NCI-H1048 (cell line): ENCODE measurements around the gene EEF1G.

Source experiments
- DNase-seq: peaks from one replicate; lab custom pipeline; 2025; lab: John Stamatoyannopoulos, UW

The EEF1G gene

DNA sequence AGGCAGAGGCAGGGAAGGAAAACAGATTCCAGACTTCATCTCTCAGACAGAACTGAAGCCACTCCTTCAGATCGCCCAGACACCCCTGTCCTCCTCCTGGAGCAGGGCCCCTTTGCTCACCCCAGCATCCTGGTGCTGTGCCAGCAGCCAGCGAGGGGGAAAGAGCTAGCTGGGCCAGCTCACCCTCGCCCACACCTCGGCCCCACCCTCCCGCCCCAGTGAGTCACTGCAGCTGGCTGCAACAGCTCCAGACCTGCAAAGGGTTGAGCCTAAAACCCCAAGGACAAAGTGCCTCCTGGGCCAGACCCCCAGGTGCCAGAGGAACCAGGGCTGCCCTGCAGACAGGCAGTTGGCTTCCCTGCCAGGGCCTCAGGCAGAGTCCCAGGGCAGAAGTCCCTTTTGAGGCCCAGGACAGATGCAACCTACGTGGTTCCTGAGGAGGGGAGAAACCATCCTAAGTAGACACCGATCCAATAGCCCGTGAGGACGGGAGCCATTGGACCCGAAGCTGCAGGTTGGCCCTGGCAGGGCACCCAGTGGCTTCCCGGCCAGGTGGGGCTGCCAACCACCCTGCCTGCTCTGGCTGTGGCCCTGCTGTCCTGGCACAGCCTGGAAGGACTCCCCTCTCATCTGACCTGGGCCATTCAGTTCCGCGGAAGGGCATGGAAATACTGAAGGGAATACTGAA is 34.3 kb downstream of the EEF1G start:
- no peak for DNase-seq

DNA sequence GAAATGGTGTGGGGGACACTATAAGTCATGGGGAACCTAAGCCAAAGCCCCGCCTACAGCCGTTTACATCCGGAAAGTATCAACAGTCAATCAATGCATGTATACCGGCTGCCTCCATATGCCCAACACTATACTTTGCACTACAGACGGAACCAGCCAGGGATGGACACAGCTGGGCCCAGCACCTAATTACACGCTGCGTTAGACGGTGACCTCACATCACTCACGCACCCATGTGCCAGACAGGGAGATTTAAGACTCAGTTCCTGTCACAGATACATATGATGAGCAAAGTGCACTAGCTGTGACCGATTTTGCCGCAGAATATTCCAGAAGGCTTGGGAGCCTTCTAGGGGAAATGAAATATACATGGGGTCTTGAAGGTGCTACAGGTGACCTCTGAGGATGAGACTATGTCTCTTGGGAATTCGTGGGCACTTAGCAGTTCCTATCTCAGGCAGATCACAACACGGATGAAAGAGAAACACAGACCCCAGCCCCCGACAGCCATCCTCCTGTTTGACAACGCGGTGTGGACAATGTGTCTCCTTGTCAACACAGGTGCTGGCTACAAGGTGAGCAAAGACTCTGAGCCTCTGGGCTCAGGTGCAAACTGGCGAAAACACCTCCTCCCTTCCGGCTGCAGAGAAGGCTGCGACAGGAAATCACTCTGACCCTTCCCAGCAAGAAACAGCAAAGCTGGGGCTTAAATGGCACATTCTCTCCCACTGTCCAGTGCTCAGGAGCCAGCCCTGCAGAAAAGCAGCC is 35.0 kb downstream of the EEF1G start:
- no peak for DNase-seq

DNA sequence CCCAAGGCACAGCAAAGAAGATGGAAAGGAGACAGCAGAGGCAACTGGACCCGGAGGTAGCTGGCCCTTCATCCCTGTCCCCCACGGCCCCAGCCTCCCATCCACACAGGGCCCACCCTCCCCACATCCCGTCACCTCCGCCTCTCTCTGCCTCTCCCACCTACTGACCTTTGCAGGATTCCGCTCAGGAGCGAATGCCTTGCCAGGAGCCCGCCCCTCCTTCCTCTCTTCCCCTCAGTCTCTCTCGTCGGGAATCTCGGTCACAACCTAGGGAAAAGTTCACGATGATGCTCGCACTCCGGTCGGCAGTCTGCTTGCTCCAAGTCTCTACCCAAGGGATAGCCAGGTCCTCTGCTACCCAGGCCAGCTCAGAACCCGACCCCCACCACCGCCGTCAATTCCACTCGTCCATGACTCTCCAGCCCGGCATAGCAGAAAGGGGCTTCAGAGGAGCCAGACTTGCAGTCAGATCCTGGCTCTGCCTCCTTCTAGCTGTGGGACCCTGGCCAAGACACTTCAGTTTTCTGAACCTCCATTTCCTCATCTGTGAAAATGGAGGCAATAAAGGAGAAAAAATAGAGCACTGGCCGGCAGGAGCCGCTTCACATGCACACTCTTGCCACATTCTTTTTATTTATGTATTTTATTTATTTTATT is 37.3 kb downstream of the EEF1G start:
- DNase-seq, result no peak

DNA sequence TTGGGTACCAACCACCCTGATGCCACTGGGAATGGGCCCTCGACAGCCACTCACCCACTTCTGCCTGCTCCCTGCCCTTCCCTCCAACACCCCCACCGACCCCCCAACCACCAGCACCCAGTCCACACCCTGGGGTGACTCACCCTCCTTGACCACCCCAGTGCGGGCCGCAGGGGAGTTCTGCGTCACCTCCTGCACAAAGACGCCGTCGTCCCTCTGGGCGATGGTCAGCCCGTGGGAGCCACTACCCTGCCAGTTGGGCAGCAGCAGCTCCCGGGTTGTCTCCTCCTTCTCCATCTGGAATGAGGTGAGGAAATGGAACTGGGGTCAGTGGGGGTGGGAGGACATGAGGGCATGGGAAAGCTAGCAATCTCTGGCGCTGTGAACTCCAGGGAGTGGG is 37.9 kb downstream of the EEF1G start:
- DNase-seq, result no peak

DNA sequence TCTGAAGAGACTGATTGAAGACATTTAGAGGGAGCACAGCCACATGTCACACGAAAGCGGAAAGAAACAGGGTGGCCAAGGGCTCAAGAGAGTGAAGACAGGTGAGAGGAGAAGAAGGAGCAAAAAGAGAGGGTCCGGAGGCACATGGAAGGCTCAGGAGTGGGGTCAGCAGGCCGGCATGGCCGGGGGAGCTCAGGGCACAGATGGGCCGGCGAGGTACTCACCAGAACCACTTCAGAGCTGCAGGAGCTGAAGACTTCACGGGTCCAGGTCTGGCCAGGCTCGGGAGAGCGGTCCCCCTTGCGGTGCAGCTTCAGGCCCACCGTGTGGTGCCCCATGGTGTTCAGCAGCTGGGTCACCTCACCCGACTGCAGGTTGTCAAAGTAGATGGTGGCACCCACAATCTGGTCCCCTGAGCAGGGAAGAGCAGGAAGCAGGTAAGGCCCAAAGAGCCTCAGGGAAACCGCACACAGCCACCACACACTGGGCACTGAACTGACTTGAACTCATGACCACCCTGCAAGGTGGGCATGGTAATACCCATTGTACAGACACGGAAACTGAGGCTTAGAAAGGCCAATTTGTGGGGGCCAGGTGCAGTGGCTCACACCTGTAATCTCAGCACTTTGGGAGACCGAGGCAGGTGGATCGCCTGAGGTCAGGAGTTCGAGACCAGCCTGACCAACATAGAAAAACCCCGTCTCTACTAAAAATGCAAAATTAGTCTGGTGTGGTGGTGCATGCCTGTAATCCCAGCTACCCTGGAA is 38.7 kb downstream of the EEF1G start:
- DNase-seq, result no peak

DNA sequence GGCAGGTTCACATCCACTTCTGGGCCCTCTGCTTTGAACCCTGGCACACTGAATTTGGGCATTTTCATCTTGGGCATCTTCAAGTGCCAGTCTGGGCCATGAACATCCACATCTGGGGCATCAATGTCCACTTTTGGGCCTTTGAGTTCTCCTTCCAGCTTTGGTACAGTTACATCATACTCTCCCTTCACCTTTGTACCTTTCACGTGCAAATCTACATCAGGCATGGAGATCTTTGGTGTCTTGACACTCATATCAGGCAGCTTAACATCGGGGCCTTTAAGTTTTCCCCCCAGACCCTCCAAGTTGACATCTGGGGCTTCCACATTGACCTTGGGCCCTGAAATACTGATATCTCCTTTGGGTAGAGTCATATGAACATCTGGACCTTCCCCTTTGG is 41.6 kb downstream of the EEF1G start:
- DNase-seq, result no peak

DNA sequence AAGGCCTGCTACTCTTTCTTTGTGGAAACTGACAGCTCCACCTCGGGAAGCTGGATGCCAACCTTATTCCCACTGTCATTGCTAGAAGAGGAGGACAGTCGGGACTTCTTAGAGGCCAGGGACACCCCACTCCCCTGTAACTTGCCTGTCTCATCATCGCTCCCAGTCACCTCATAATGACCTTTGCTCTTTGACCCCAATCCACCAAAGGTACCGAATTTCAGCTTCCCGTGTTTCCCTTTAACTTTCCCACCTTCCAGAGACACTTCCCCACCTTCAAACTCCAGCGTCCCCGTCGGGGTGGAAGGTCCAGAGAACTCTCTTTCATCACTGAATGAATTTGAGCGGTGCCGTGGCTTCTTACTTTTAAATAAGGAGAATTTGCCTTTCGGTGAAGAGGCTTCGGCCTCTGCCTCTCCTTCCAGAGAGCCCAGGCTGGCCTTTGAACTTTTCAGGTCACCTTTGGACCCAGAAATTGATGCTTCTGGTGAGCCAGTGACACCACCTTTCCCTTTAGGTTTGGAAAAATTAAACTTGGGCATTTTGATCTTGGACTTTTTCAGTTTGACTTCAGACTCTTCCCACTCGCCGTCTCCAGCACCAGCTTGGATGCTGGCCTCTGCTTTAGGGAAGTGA is 56.8 kb downstream of the EEF1G start:
- no peak for DNase-seq

DNA sequence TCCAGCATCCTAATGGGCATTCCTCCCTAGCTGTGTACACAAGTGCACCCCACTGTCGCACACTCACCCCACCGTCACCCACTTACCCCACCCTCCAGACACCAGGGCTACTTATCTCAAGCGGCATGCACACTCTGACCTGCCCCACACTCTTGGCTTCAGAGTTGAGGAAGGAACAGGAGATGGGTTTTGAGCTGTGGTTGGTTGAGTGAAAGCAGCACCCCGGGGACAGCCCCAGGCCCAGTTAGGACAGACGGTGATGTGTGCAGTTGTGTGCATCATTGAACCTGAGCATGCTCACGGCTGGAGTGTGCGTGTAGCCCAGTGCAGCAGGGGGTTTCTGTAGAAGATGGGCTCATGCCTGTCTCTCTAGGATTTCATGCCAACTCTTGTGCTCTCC is 59.5 kb downstream of the EEF1G start:
- no peak for DNase-seq

DNA sequence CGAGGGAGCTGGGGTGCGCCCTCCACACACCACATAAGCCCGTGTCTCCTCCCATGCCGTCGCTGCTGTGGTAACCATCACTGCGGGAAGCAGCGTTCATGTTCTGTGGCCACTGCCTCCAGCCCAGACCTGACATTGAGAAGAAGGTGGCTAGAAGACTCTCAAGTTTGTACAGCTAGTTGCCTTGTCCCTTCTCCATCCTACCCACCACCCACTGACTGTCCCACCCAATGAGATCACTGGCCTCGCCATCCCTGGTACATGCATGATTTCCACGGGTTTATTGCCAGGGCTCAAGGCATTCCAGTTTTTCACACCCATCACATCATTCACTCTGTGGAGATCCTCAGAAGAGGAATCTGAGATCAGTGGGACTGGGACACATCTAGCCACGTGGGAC is 60.1 kb downstream of the EEF1G start:
- DNase-seq, result no peak

DNA sequence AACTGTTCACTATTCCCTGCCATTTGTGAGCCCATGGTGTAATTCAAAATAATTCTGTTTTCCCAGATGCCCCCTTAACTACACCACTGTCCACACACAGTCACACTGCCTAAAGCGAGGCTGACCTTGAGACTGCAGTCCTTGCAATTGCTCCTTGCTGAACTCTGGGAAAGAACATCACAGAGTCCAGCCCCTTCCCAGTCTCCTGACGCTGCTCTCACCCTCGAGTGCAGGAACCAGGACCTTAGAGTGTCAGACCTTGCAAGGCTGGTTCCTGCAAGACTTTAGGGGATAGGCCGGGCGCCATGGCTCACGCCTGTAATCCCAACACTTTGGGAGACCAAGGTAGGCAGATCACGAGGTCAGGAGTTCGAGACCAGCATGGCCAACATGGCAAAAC is 60.7 kb downstream of the EEF1G start:
- no peak for DNase-seq
